GM12878 (cell line): Measurements from ENCODE around the gene NR1D2. TPM values are rescaled to one million over a fixed set of nuclear protein-coding genes. Genes with fewer than 3 reads are reported as not detected.

Experiments
- ATAC-seq: fragments of 200-7000 bp; cut with Tn5 transposase; 3 replicates; pipeline ENCODE4 v1.9.1; 2020; ENCODE audit warnings: mild to moderate bottlenecking, moderate library complexity
- BruUV-seq: library from RNA; stranded (reverse); fragments of 400-500 nt; replicated peaks from 2 replicates; lab custom pipeline; 2021; lab: Mats Ljungman, UMichigan
- CTCF ChIA-PET: fragments of 300-600 bp; sonication (Branson Sonifier 250); formaldehyde crosslinking; extraction: SDS; loops from one replicate; lab custom pipeline; 2021; ENCODE audit warnings: inconsistent platforms; lab: Yijun Ruan, JAX
- POLR2A ChIA-PET: fragments of 350-600 bp; formaldehyde crosslinking; extraction: SDS; loops from one replicate; lab custom pipeline; 2021; ENCODE audit warnings: inconsistent platforms; lab: Charles Lee
- RAD21 ChIA-PET: fragments of 300-600 bp; sonication (Branson Sonifier 250); formaldehyde crosslinking; loops from one replicate; lab custom pipeline; 2023; ENCODE audit warnings: antibody characterized with exemption; ENCODE audit not compliant: unreplicated experiment; lab: Charles Lee
- SMC1A ChIA-PET: fragments of 300-600 bp; sonication (Branson Sonifier 250); formaldehyde crosslinking; loops from one replicate; lab custom pipeline; 2023; ENCODE audit not compliant: unreplicated experiment, uncharacterized antibody; lab: Charles Lee
- DNase-seq: peaks from one replicate; pipeline ENCODE4 v3.0.0-alpha.2; 2011; ENCODE audit warnings: low read depth, low spot score
- FAIRE-seq: peaks from 3 replicates; lab custom pipeline; 2011; peaks lifted over from hg19 to GRCh38; lab: Jason Lieb, UNC
- H2AFZ ChIP-seq: 2 replicates; pipeline ENCODE4 v1.6.0; 2011; ENCODE audit warnings: low read depth, low read length, control low read depth; ENCODE audit not compliant: control insufficient read depth
- H3K27ac ChIP-seq: 2 replicates; pipeline ENCODE4 v1.5.1; 2011; ENCODE audit warnings: control low read depth; ENCODE audit not compliant: control insufficient read depth, insufficient read depth
- H3K27me3 ChIP-seq, 2 experiments: replicated peaks in 1 of 2; 2 replicates each; pipeline versions ENCODE4 v1.6.0 to v1.6.1; 2011; ENCODE audit warnings: low read length in 1 of 2; ENCODE audit not compliant: control insufficient read depth in 2 of 2, insufficient read depth in 2 of 2
- H3K36me3 ChIP-seq, 2 experiments: 2 replicates each; pipeline ENCODE4 v1.5.1; 2011; ENCODE audit warnings: low read length in 1 of 2; ENCODE audit not compliant: control insufficient read depth in 2 of 2, insufficient read depth in 2 of 2
- H3K4me1 ChIP-seq: 2 replicates; pipeline ENCODE4 v1.6.1; 2011; ENCODE audit warnings: mild to moderate bottlenecking, low read length, moderate library complexity, mixed read lengths; ENCODE audit not compliant: control insufficient read depth, insufficient read depth
- H3K4me2 ChIP-seq: 2 replicates; pipeline ENCODE4 v1.6.0; 2011; ENCODE audit warnings: control low read depth; ENCODE audit not compliant: control insufficient read depth, insufficient read depth
- H3K4me3 ChIP-seq: fragments of 200-600 bp; sonication (generic); 2 replicates; pipeline ENCODE4 v1.5.1; 2016
- H3K79me2 ChIP-seq: 2 replicates; pipeline ENCODE4 v1.6.0; 2011; ENCODE audit warnings: low read length; ENCODE audit not compliant: control insufficient read depth, insufficient read depth
- H3K9ac ChIP-seq: 2 replicates; pipeline ENCODE4 v1.8.0; 2011; ENCODE audit warnings: low read length, control low read depth, mixed read lengths; ENCODE audit not compliant: control insufficient read depth, insufficient read depth
- H3K9me3 ChIP-seq: replicated peaks from 3 replicates; pipeline ENCODE4 v1.5.1; 2011; ENCODE audit warnings: mild to moderate bottlenecking, low read length; ENCODE audit not compliant: control insufficient read depth, insufficient read depth
- H4K20me1 ChIP-seq: 2 replicates; pipeline ENCODE4 v1.6.0; 2011; ENCODE audit not compliant: control insufficient read depth, insufficient read depth
- ASH2L ChIP-seq: fragments of 300-600, 200-600 bp; sonication (generic); IDR thresholded peaks from 2 replicates; pipeline ENCODE4 v1.6.1; 2017; ENCODE audit warnings: low read depth, mild to moderate bottlenecking, borderline replicate concordance
- ATF3 ChIP-seq: IDR thresholded peaks from 2 replicates; pipeline ENCODE4 v1.6.1; 2011; ENCODE audit warnings: low read depth, mild to moderate bottlenecking, low read length, moderate library complexity, borderline replicate concordance; ENCODE audit errors: extremely low read depth
- EP300 ChIP-seq, 2 experiments: fragments of 150-350 bp in 1 of 2; IDR thresholded peaks; 2 replicates each; pipeline ENCODE4 v1.6.1; 2011 to 2012; ENCODE audit warnings: low read depth in 2 of 2, low read length in 2 of 2, borderline replicate concordance in 1 of 2, improper control_type of control experiment in 1 of 2, inconsistent platforms in 1 of 2; ENCODE audit not compliant: control insufficient read depth in 1 of 2
- FOS ChIP-seq: IDR thresholded peaks from 3 replicates; pipeline ENCODE4 v1.6.1; 2011; ENCODE audit warnings: borderline replicate concordance; ENCODE audit not compliant: insufficient read length; ENCODE audit errors: extremely low read depth
- GATAD2B ChIP-seq: fragments of 450-650 bp; conservative IDR thresholded peaks from 2 replicates; pipeline ENCODE4 v1.6.1; 2017; ENCODE audit warnings: low read depth, mild to moderate bottlenecking, moderate library complexity
- MTA3 ChIP-seq: IDR thresholded peaks from 2 replicates; pipeline ENCODE4 v1.6.1; 2012; ENCODE audit warnings: low read length, inconsistent platforms, borderline replicate concordance
- POLR2A ChIP-seq: IDR thresholded peaks from 2 replicates; pipeline ENCODE4 v1.6.1; 2011; ENCODE audit warnings: low read depth, mild to moderate bottlenecking, low read length
- RUNX3 ChIP-seq: IDR thresholded peaks from 2 replicates; pipeline ENCODE4 v1.6.1; 2012; ENCODE audit warnings: low read length, inconsistent platforms
- WRNIP1 ChIP-seq: IDR thresholded peaks from 2 replicates; pipeline ENCODE4 v1.6.1; 2011; ENCODE audit warnings: low read depth, low read length, improper control_type of control experiment, borderline replicate concordance
- YY1 ChIP-seq: IDR thresholded peaks from 2 replicates; pipeline ENCODE4 v1.6.1; 2011; ENCODE audit warnings: low read depth, mild to moderate bottlenecking, low read length
- ZBTB11 ChIP-seq: fragments of 450-650 bp; formaldehyde crosslinking; IDR thresholded peaks from 2 replicates; pipeline ENCODE4 v1.5.0; 2022; ENCODE audit warnings: mild to moderate bottlenecking, missing genetic modification characterization
- ZNF592 ChIP-seq: fragments of 450-650 bp; IDR thresholded peaks from 2 replicates; pipeline ENCODE4 v1.6.1; 2017; ENCODE audit warnings: mild to moderate bottlenecking, moderate library complexity
- WGBS: methylation state at CpG from one replicate; pipeline ENCODE4 v1.1.6; 2016; ENCODE audit warnings: low lambda C conversion rate; ENCODE audit not compliant: insufficient replicate concordance, insufficient coverage; ENCODE audit errors: missing lambda C conversion rate; 5-methylcytosine and 5-hydroxymethylcytosine counted together
- in situ Hi-C: fragments of 300-500 bp; cut with MboI; formaldehyde crosslinking; loops from 9 replicates; pipeline ENCODE4 v1.14.3; 2018; ENCODE audit warnings: mixed read lengths
- intact Hi-C: fragments of 100-400 bp; cut with micrococcal nuclease; formaldehyde crosslinking; loops from one replicate; pipeline ENCODE4 v1.14.2; 2022; ENCODE audit not compliant: unreplicated experiment
- polyA plus RNA-seq, 11 experiments: library from polyadenylated mRNA; depleted of rRNA in 4 of 11; unstranded in 6 of 11; stranded (reverse) in 5 of 11; fragments of >200 nt; fragmentation: Nextera tagmentation in 4 of 11; fragmentation: Illumina TruSeq in 1 of 11; extraction: Ambion mirVana in 4 of 11; extraction: Trizol in 1 of 11; gene quantifications; 1 replicate in 1 of 11; 2 replicates in 10 of 11; pipeline versions ENCODE4 v1.2.1 to v1.2.3, GENCODE V29; 2011 to 2016; ENCODE audit warnings: inconsistent platforms in 2 of 11, missing spikeins in 2 of 11, low read depth in 1 of 11
- total RNA-seq, 4 experiments: library from RNA; depleted of rRNA in 3 of 4; stranded (reverse); fragments of >200 nt in 3 of 4; fragmentation: Illumina TruSeq in 1 of 4; extraction: Trizol in 1 of 4; gene quantifications; 2 replicates each; pipeline versions ENCODE4 v1.2.1 to v1.2.3, GENCODE V29; 2013 to 2021

NR1D2 gene
- total and polyA plus RNA-seq, 10 of the 15 experiments (the other 5 are each of a cell fraction or from before 2014, with no cell fraction given): 0.67 to 5.3 (median 2.6) TPM

GRCh38 chr3:24005669-24006068 lies 60.6 kb downstream of the NR1D2 start:
- ChIA-PET CTCF (interaction anchor here (0.6 to 2.1 kb wide), 3 partner anchors 9 to 231 kb away, joined by 3 to 5 read pairs (median 3); no protein-coding TSS in a partner anchor), RAD21 (interaction anchor here (1.0 kb wide), 1 partner anchor 8 kb away, joined by 3 read pairs; no protein-coding TSS in a partner anchor), SMC1A (no interaction called here), POLR2A (interaction anchor here (0.7 kb wide), 1 partner anchor 44 kb away, joined by 3 read pairs; no protein-coding TSS in a partner anchor)
- FAIRE-seq (no peak), DNase-seq (no peak), ATAC-seq (no peak)
- no peaks in the 10 kb centered on the region for H3K27me3 ChIP-seq
- H3K4me2 ChIP-seq: no peak overlapping the region
- H3K4me3 ChIP-seq: no peak overlapping the region
- no peak for TF ChIP-seq ZNF592
- TF ChIP-seq POLR2A: no peak
- TF ChIP-seq WRNIP1: no peak
- TF ChIP-seq YY1: no peak
- TF ChIP-seq ATF3: no peak
- no peak for TF ChIP-seq GATAD2B
- no peak for TF ChIP-seq ZBTB11 (CRISPR knock-in tag)
- TF ChIP-seq FOS: no peak
- no peak for TF ChIP-seq EP300 (IDR thresholded peaks at IDR 0.05; ENCODE audit: borderline replicate concordance in 1 of 2, control insufficient read depth in 1 of 2, low read depth in 2 of 2, low read length in 2 of 2)
- no peak for TF ChIP-seq RUNX3
- TF ChIP-seq ASH2L: no peak
- TF ChIP-seq MTA3: no peak
- no peaks in the 10 kb centered on the region for H3K4me1 ChIP-seq
- no peaks in the 10 kb centered on the region for H3K9me3 ChIP-seq
- intact Hi-C loops (no loop called here), in situ Hi-C loops (no loop called here)
- H3K27ac ChIP-seq: no peak overlapping the region
- H3K36me3 ChIP-seq: no peaks in the 10 kb centered on the region
- no peaks in the 10 kb centered on the region for H4K20me1 ChIP-seq
- no peak overlapping the region for H3K9ac ChIP-seq
- H3K79me2 ChIP-seq: no peaks in the 10 kb centered on the region
- 72% methylated on average over 8 of the region's 8 CpGs for WGBS
- BruUV-seq: no TSS peak
- H2AFZ ChIP-seq: no peak overlapping the region
